ENCODE measurements around the gene C6orf15.

C6orf15 gene

GRCh38 chr6:31132806-31133205 lies 20.4 kb upstream of the C6orf15 start:
- no peak overlapping the region for H3K9ac ChIP-seq
- H3K36me3 ChIP-seq, result no peaks in the 10 kb centered on the region
- H3K9me3 ChIP-seq, result no peaks in the 10 kb centered on the region
- H3K27me3 ChIP-seq, result no peaks in the 10 kb centered on the region
- no peak overlapping the region for H3K4me2 ChIP-seq
- H4K20me1 ChIP-seq, result no peaks in the 10 kb centered on the region
- H3K4me1 ChIP-seq, result peaks cover 3% of the 10 kb centered on the region
- no peak overlapping the region for H3K27ac ChIP-seq
- no peak for TF ChIP-seq Cebpa-rat (IDR thresholded peaks at IDR 0.05)
- no peak overlapping the region for H3K4me3 ChIP-seq

DNA sequence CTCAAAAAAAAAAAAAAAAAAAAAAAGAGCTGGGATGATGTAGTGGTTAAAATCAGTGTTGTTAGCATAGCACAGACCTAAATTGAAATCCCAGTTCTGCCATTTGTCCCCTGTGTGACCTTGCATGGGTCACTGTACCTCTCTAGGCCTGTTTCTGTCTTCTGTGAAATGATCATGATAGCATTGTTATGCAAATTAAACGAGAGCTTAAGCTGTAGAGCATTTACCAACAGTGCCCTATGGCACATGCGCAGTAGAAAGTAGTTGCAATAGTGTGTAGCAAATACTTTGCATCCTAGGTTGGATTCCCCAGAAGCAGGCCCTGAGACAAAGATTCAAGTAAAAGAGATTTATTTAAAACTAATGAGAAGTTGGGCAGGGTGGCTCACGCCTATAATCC lies 19.2 kb upstream of the C6orf15 start:
- Histone ChIP-seq H3K27me3 (no peaks in the 10 kb centered on the region), H4K20me1 (no peaks in the 10 kb centered on the region), H3K4me1 (no peaks in the 10 kb centered on the region), H3K36me3 (no peaks in the 10 kb centered on the region), H3K4me3 (no peak overlapping the region), H3K9me3 (no peaks in the 10 kb centered on the region), H3K4me2 (no peak overlapping the region), H3K27ac (no peak overlapping the region), H3K9ac (no peak overlapping the region)
- no peak for TF ChIP-seq Cebpa-rat (IDR thresholded peaks at IDR 0.05)

DNA sequence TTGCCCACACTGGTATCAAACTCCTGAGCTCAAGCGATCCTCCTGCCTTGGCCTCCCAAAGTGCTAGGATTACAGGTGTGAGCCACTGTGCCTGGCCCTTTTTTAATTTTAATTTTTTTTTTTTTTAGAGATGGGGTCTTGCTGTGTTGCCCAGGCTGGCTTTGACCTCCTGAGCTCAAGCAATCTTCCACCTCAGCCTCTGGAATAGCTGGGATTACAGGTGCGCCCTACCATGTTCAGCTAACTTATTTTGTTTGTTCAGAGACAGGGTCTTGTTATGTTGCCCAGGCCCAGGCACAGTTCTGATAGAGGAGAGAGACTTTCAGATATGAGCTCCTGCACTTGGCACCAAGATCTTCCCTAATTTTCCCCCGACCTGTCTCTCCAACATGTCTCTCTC lies 18.4 kb upstream of the C6orf15 start:
- Histone ChIP-seq H3K4me2 (no peak overlapping the region), H3K9me3 (no peaks in the 10 kb centered on the region)
- no peak for TF ChIP-seq Cebpa-rat (IDR thresholded peaks at IDR 0.05)

DNA sequence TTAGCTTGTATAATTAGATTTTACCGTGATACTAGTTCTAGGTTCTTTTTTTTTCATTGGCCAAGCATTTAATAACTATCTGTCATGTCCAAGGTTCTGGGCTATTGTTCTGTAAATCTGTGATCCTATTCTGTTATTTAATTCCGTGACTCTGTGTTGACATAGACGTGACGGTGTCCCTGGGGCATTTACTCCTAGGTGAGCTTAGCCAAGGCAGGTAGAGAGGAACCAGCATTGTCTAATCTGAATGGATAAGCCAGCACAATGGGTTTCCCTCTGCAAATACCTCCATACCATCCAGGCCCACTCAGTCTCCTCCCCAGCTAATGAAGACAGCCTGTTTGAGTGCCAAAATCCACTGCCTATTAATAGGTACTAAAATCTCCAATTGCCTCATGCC lies 16.8 kb upstream of the C6orf15 start:
- H4K20me1 ChIP-seq, result no peaks in the 10 kb centered on the region
- no peaks in the 10 kb centered on the region for H3K36me3 ChIP-seq
- peaks cover 11% of the 10 kb centered on the region for H3K4me1 ChIP-seq
- H3K9ac ChIP-seq, result no peak overlapping the region
- no peak for TF ChIP-seq Cebpa-rat (IDR thresholded peaks at IDR 0.05)
- no peaks in the 10 kb centered on the region for H3K27me3 ChIP-seq
- H3K4me3 ChIP-seq, result no peak overlapping the region
- no peaks in the 10 kb centered on the region for H3K9me3 ChIP-seq
- H3K4me2 ChIP-seq, result no peak overlapping the region
- no peak overlapping the region for H3K27ac ChIP-seq

More for the DNA sequence above, 18.4 kb upstream of the C6orf15 start:
- H4K20me1 ChIP-seq, result no peaks in the 10 kb centered on the region
- H3K9ac ChIP-seq, result no peak overlapping the region
- no peaks in the 10 kb centered on the region for H3K36me3 ChIP-seq
- H3K27me3 ChIP-seq, result no peaks in the 10 kb centered on the region
- H3K4me1 ChIP-seq, result peaks cover 3% of the 10 kb centered on the region
- no peak overlapping the region for H3K4me3 ChIP-seq
- no peak overlapping the region for H3K27ac ChIP-seq

DNA sequence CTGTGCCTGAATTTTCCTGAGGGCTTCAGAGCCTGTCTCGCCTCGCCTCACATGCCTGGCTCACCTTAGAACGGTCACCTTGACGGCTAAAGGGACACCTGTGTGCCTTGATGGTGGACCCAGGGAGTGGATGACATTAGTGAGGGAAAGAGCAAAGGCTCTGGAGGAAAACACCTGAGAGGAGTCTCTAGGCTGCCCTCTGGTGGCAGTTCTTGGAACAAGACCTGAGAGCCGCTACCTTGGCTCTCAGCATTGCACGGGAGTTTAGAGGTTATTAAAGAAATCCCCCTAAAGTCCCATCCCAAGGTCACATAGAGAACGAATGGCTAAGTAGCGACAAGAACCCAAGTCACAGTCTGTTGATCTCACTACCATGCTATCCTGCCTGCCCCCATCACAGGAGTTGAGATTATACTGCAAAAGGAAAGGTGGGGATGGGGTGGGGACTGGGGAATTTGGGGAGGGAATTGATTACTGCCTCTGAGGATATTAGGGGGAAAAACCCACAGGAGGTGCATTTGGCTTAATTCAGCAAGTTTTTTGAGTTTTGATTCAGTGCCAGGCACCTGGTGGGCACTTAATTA lies 15.8 kb upstream of the C6orf15 start:
- H3K36me3 ChIP-seq, result no peaks in the 10 kb centered on the region
- no peaks in the 10 kb centered on the region for H3K9me3 ChIP-seq
- H3K4me3 ChIP-seq, result no peak overlapping the region
- peaks cover 13% of the 10 kb centered on the region for H3K4me1 ChIP-seq
- H3K27me3 ChIP-seq, result no peaks in the 10 kb centered on the region
- no peaks in the 10 kb centered on the region for H4K20me1 ChIP-seq
- TF ChIP-seq Cebpa-rat (IDR thresholded peaks at IDR 0.05), result no peak
- no peak overlapping the region for H3K9ac ChIP-seq
- H3K4me2 ChIP-seq, result no peak overlapping the region
- H3K27ac ChIP-seq, result no peak overlapping the region

- no peak overlapping the region for H3K4me2 ChIP-seq
- H3K36me3 ChIP-seq, result no peaks in the 10 kb centered on the region
- H3K4me3 ChIP-seq, result no peak overlapping the region
- TF ChIP-seq Cebpa-rat (IDR thresholded peaks at IDR 0.05), result no peak
- no peaks in the 10 kb centered on the region for H3K27me3 ChIP-seq
- no peaks in the 10 kb centered on the region for H4K20me1 ChIP-seq
- peaks cover 29% of the 10 kb centered on the region for H3K4me1 ChIP-seq
- H3K9ac ChIP-seq, result no peak overlapping the region
- H3K27ac ChIP-seq, result no peak overlapping the region
- no peaks in the 10 kb centered on the region for H3K9me3 ChIP-seq
Observed at GRCh38 chr6:31126396-31127175, 14.2 kb upstream of the C6orf15 start.

GRCh38 chr6:31125586-31126363 lies 13.4 kb upstream of the C6orf15 start:
- no peak for TF ChIP-seq Cebpa-rat (IDR thresholded peaks at IDR 0.05)
- H3K9me3 ChIP-seq, result no peaks in the 10 kb centered on the region
- peaks cover 29% of the 10 kb centered on the region for H3K4me1 ChIP-seq
- no peak overlapping the region for H3K27ac ChIP-seq
- H3K36me3 ChIP-seq, result no peaks in the 10 kb centered on the region
- no peak overlapping the region for H3K4me3 ChIP-seq
- no peak overlapping the region for H3K4me2 ChIP-seq
- H4K20me1 ChIP-seq, result no peaks in the 10 kb centered on the region
- H3K27me3 ChIP-seq, result no peaks in the 10 kb centered on the region
- no peak overlapping the region for H3K9ac ChIP-seq

DNA sequence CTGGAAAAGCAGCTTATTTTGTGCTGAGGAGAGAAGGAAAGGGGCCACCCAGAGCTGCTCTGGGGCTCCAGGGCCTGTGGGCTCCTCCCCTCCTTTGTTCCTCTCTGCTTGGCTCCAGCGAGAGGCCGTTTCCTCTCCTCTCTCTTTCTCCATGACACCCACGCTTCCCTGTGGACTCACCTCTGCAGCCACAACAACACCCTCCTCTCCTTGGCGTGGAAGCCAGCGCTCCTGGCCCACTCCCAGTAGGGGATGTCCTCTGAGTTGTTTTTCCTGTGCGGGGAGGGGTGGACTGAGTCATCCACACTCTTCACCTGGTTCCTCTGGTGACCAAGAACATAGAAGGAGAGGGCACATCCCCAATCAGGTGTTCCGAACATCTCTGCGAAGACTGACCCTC lies 12.8 kb upstream of the C6orf15 start:
- no peak overlapping the region for H3K27ac ChIP-seq
- no peak for TF ChIP-seq Cebpa-rat (IDR thresholded peaks at IDR 0.05)
- peaks cover 29% of the 10 kb centered on the region for H3K4me1 ChIP-seq
- H3K36me3 ChIP-seq, result no peaks in the 10 kb centered on the region
- H4K20me1 ChIP-seq, result no peaks in the 10 kb centered on the region
- H3K4me2 ChIP-seq, result no peak overlapping the region
- no peak overlapping the region for H3K4me3 ChIP-seq
- no peaks in the 10 kb centered on the region for H3K27me3 ChIP-seq
- no peaks in the 10 kb centered on the region for H3K9me3 ChIP-seq
- H3K9ac ChIP-seq, result no peak overlapping the region

GRCh38 chr6:31122791-31123706 lies 10.7 kb upstream of the C6orf15 start:
- Histone ChIP-seq H3K4me1 (peaks cover 29% of the 10 kb centered on the region), H4K20me1 (no peaks in the 10 kb centered on the region), H3K36me3 (no peaks in the 10 kb centered on the region), H3K4me3 (no peak overlapping the region), H3K4me2 (peak overlapping the region; percentile 55), H3K9ac (no peak overlapping the region), H3K9me3 (no peaks in the 10 kb centered on the region), H3K27me3 (no peaks in the 10 kb centered on the region), H3K27ac (no peak overlapping the region)
- no peak for TF ChIP-seq Cebpa-rat (IDR thresholded peaks at IDR 0.05)

All from BLaER1 (cell line).